GM11168 (cell line): ENCODE results near the gene CLDN10.

Source experiments
- in situ Hi-C: fragments of 300-500 bp; cut with MboI; formaldehyde crosslinking; loops from one replicate; pipeline ENCODE4 v1.12.0; 2022; ENCODE audit warnings: low sequenced_read_pairs; ENCODE audit not compliant: unreplicated experiment

Gene CLDN10

DNA sequence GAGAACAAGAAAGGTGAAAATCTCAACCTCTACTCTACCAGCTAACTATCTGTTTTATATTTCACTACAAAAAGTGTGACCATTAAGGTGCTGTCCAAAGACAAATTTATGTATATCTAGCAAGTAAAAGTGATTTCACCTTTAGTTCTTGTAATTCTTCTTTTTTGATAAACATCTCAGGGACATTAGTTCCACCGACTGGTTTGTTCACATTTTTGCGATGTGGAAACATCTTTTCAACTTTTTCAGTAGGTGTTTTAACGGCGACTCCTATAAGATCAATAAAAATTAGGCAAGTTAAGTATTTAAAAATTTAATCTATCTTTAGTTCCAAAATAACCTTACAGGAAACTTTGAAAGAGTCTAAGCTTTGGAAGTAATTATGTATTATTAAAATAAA is 33.3 kb downstream of the CLDN10 start:
- in situ Hi-C loops, result no loop called here

DNA sequence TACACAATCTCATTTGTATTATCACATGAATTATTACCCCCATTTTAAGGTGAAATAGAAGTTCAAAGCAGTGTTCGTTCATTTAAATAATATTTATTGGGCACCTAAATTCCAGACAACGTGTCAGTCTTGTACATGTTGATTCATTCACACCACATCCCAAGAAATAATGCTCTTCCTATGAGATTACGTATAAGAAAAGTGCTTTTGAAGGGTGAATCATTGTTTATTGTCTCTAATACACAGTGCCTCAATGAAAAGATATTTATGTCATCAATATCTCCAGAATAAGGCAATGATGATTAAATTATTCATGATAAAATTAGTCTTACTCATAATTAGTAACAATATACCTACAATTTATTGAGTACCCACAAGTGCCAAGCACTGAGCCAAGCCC is 35.6 kb downstream of the CLDN10 start:
- in situ Hi-C loops, result no loop called here

DNA sequence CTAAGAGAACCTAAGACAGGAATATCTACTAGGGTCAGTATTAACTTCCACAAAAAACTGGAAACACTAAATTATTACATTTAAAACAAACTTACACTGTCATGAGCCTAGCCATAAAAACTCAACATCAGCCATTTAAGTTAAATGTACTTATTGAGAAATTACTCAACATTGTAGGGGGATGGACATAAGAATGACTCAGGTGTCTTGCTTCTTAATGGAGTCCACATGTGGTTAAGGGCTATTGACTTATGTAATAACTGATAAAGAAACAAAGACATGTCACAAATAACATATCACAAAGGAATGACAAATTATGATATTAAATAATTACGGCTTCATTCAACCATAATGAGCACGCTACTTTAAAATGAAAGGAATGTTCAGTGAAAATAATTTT is 36.2 kb downstream of the CLDN10 start:
- in situ Hi-C loops, result no loop called here

DNA sequence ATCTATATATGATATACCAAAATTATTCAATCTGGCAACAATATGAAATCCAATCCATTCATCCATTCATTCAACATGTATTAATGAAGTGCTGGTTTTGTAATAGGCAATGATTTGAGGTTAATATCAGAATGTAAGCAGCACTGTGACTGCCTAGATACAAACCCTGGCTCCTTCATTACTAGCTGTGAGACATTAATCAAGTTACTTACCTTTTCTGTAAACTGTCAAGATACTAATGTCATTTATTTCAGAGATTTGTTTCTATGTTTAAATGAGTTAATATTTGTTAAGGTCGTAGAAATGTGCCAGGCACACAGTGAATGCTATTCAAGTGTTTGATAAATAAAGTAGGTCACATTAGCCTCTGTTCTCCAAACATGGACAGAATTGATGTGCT is 40.9 kb downstream of the CLDN10 start:
- in situ Hi-C loops, result no loop called here

DNA sequence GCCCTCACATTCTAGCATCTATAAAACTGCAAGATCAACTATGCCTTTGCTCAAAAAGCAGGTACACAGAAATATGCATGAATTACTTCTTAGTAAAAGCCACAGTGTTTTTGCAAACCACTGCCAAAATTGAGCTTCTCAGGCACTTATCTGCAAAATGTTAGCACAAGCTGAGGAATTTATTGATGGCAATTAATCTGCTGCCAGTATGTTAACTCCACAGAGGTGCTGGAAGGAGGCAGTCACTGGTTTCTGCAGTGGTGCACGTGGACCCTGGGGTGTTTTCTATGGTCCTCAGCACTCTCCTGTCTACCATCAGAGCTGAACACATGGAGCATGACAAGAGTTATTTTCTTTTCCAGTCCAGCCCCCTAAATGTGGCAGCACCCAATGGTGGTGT is 44.2 kb downstream of the CLDN10 start:
- in situ Hi-C loops, result no loop called here

DNA sequence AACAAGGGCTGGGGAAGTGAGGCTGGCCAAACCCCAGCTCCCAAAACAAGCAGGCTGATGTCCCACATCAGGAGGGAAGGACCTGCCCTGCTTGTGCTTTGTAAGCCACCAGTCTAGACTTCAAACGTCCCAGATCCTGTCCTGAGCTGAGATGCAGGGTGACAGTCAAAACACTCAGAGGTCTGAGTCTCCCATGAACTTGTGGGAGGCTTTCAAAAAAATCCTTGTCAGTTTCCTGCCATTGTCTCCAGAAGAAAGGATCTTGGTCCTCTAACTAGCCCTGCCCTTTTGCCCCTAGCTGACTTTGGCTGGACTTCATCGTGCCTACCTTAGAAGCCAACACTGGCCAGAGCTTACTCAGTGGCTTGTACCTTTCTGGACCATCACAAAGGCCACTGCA is 48.7 kb downstream of the CLDN10 start:
- in situ Hi-C loops, result loop anchor here (25.0 kb wide), 1 partner anchor 211 kb away; no protein-coding TSS in a partner anchor

DNA sequence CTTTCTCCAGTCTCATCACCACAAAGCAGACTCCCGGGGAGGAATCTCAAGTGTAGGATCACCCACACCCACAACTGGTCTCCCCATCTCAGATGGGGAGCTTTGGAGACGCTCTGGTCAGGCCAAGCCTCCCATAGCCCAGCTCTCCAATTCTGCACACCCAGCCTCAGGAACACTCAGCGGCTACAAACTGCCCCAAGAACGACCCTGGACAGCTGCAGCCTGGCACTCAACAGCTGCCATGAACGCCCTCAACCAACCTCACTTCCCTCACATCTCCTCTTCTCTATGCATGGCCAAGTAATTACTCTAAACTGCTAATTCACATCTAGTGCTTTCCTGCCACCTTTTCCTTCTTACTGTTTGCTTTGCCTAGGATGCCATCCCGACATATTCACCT is 49.4 kb downstream of the CLDN10 start:
- in situ Hi-C loops, result loop anchor here (25.0 kb wide), 1 partner anchor 210 kb away; no protein-coding TSS in a partner anchor

DNA sequence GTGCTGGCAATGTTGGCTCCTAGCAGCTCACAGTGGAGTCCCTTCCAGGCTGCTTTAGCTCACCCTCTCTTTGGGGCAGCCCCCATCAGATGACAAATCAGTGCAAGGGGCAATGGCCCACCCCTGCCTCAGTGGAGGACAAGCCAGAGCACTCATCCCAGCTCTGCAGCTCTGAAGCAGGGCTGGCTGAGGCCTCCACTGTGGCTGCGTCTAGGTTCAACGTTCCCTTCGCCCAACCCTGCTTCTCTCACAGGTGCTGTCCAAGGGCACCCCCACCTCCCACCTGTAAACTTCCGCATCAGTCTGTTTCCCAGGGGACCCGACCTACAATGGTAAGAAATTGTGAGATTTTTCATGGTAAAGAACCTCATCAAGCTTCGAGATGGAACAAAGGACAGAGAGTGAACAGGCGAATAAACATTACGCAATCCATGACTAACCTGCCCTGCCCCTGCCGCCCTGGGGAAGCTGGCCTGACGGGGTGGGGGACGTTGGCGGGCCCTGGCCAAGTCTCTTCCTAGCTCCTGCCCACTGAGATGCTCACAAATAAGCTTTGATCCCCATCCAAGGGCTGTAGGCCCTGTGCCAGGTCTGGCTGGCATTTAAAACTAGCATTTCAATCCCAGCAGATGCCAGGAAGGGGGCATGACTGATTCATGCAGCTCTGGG is 51.5 kb downstream of the CLDN10 start:
- in situ Hi-C loops, result loop anchor here (25.0 kb wide), 1 partner anchor 208 kb away; no protein-coding TSS in a partner anchor

DNA sequence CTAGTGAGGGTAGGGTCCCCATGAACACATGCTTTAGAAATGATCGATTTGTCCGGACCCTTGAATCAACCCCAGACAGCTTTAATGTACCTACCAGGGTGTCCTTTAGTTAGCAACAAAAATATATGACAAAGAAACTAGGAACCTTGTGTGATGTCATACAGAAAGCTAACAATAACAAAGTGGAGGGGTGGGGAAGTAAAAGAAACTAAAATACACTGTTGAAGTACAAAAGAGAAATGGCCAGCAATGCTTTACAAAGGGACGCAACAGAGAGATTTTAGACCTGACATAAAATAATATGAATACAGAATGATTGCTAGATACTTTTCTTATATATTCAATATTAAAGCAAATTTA is 52.0 kb downstream of the CLDN10 start:
- in situ Hi-C loops, result loop anchor here (25.0 kb wide), 1 partner anchor 208 kb away; no protein-coding TSS in a partner anchor

DNA sequence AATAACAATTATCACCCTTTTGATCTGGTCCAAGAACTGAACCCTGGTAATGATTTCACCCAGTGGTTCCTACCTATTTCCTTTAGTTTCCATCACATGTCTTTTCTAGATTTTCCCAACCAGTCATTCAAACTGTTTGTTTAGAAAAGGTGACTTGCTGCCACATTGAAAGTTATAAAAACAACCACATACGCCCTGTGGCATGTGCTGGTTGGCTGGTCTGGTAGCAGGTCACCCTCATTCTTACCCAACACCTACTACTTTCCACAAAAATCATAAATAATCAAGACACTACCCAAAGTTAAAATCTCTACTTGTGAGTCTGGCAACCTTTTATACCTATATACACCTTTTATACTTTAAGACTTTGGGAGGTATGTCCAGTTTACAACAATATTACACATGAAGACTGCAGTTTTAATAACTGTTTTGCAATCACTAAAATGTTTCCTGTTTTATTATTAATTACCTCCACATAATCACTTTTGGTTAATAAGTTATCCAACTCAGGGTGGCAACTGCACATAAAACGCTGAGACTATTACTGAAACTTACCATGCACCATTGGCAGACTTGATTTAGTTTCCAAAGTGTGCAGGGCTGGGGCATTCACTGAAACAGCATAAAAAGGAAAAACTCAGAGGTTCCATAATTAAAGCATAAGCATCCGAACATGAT is 53.1 kb downstream of the CLDN10 start:
- in situ Hi-C loops, result loop anchor here (25.0 kb wide), 1 partner anchor 207 kb away; no protein-coding TSS in a partner anchor

DNA sequence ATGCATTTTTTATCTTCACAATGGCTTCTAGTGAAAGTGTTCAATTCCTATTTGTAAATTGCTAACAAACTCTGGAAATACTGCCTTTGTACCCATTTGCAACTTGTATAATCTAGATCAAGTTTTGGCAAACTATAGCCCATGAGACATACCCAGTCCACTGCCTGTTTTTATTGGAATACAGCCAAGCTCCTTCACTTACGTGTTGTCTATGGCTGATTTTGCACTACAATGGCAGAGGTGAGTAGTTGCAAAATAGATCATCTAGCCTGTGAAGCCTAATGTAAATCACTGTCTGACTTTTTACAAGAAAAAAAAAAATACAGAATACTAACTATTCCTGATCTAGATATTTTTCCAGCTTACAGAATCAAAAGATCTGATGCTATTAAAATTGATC is 54.8 kb downstream of the CLDN10 start:
- in situ Hi-C loops, result loop anchor here (25.0 kb wide), 1 partner anchor 205 kb away; no protein-coding TSS in a partner anchor

DNA sequence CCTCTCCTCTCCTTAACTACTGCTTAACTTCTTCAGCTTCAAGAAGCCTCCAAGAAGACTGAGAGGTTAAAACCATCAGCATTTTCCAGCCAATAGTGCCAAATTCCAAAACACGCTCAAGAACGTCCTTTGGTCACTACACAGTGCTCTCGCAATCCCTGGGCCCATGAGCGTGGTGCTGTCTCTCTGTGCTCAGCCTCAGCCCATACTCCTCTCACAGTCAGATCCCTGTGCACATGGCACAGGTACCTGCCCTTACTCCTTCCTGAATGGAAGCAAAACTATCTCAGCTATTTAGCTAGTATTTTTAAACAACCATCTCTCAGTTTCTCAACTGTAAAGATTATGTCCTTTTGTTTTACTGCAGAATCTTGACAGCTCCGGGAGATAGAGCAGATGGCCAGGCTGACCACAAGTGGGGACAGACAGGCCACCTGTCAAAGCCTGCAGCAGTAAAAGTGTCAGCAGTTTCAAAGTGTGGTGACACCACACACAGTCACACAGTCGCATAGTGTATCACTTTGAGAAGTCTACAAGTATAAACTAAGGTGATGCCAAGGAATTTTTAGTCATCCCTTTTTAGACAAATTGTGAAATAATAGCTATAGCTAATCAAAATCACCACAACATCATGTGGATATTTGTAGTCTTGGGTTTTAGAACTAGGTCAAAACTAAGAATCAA is 56.3 kb downstream of the CLDN10 start:
- in situ Hi-C loops, result loop anchor here (25.0 kb wide), 1 partner anchor 204 kb away; no protein-coding TSS in a partner anchor

DNA sequence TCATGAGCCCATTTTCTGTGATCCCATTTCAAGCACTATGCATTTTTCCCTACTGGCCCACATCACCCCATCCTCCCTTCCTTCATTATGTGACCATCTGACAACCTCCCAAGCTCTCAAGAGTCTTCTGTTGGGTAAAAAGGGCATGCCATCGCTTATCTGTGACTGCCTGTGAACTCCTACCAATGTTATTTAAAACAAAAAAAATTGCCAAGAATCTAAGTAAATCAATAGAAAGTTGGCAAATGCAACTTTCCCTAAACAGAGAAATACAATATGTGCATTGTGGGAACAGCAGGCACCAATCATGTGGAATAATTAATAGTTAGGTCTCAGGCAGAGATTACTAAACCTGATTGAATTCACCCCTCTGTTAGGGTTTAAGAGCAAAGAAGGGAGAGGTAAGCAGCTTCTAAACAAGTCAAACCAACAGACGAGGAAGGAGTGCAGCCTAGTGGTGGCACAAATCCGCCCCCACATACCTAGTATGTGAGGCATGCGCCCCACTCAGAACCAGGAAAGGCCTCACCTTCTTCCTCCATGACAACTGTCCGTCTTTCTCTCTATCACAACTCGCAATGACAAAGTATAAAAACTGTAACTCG is 62.2 kb downstream of the CLDN10 start:
- in situ Hi-C loops, result loop anchor here (25.0 kb wide), 1 partner anchor 198 kb away; no protein-coding TSS in a partner anchor

DNA sequence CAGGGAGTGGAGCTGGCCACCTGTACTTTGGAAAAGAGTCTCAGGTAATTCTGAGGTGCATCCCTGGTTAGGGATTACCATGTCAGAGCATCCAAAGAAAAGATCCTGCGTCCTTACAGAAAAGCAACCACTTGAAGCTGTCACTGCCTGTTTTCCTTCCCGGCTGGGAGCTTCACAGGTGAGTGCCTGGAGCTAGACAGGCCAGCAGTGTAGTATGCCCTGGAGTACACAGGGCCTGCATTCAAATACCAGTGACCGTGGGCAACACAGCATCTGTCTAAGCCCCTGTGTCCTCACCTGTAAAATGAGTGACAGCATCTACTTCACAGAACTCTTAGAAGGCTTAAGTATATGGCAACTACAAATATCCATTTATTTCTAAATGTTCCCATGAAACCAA is 63.0 kb downstream of the CLDN10 start:
- in situ Hi-C loops, result loop anchor here (25.0 kb wide), 1 partner anchor 197 kb away; no protein-coding TSS in a partner anchor

DNA sequence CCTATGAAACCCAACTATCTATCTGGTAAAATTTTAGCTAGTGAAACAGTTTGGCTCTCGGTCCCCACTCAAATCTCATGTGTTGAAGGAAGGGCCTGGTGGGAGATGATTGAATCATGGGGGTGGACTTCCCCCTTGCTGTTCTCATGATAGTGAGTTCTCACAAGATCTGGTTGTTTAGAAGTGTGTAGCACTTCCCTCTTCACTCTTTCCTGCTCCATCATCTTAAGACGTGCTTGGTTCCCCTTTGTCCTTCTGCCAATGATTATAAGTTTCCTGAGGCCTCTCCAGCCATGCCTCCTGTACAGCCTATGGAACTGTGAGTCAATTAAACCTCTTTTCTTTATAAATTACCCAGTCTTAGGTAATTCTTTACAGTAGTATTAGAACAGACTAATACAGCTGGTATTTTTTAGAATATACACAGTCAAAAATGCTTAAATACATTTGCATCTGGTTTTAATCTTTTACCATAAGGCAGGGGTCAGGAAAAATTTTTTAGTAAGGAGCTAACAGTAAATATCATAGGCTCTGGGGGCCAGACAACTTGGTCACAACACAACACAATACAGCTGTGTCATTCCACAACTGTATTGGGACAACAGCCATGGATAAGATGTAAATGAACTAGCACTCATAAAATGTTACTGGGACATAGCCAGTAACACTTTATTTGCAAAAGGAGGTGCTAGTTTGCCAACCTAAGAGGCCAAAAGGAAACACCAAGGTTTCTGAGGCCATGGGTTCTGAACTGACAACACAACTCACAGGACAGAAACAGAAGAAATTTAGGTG is 67.7 kb downstream of the CLDN10 start:
- in situ Hi-C loops, result loop anchor here (25.0 kb wide), 1 partner anchor 192 kb away; no protein-coding TSS in a partner anchor

DNA sequence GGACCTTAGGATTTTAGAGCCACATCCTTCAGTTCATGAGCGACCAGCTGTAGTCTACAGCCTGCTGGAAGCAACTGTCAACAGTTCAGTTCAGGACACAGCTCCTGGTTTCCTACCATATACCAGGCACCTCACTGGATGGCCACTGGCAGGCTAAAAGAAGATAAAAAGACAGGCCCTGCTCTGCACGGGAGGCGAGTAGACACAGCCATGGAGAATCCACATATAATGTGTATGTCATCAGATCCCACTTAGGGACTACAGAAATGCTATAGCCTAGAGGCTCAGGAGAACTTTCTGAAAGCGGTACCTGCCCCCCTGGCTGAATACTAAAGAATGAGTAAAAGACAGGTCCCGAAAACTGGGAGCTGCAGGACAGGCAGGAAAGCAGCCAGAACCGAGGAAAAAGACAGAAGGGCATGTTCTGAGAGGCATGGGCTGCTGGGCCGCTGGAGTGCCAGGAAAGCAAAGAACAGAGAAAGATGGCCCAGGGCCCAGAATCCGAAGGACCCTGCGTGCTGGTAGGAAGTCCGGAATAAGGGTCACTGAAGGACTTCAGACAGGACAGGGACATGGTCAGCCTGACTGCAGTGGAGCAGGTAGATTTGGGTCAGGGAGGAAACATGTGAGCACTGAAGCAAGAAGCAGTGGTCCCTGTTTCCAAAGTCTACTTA is 68.4 kb downstream of the CLDN10 start:
- in situ Hi-C loops, result loop anchor here (25.0 kb wide), 1 partner anchor 191 kb away; no protein-coding TSS in a partner anchor

DNA sequence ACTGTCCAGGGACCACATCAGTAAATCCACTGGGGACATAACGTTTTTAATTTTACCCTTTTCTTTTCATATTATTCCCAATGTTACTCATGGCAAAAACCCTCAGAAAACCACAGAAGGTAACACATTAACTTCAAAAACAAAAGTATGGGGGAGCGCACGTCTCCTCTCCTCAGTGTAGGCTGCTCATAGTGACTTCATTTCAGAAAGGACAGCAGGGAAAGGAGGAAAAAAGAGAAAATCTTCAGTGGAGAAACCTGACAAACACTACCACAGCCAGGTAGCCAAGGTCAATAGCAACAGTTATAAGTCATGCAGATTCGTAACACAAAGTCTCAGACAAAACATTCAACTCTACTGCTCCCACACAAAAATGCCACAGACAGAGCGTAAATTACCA is 70.6 kb downstream of the CLDN10 start:
- in situ Hi-C loops, result loop anchor here (25.0 kb wide), 1 partner anchor 189 kb away; no protein-coding TSS in a partner anchor

DNA sequence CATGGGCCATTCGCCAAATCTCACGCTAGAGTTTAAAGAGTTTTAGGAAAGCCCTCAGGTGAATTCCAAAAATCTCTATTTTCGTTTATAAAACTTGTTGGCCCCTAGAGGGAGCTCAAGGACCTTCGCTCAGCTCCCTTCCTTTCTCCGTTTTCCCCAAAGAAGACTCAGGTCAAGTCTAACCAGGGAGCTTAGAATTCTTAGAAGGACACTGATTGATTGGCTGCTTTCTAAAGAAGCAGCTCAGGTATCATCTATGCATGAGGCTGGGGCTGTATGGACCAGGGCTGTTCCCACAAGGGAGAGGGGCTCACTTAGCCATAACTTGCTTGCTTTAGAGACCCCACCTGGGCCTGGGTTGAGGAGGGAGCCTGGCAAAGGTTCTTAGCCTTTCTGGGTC is 71.5 kb downstream of the CLDN10 start:
- in situ Hi-C loops, result loop anchor here (25.0 kb wide), 1 partner anchor 188 kb away; no protein-coding TSS in a partner anchor

DNA sequence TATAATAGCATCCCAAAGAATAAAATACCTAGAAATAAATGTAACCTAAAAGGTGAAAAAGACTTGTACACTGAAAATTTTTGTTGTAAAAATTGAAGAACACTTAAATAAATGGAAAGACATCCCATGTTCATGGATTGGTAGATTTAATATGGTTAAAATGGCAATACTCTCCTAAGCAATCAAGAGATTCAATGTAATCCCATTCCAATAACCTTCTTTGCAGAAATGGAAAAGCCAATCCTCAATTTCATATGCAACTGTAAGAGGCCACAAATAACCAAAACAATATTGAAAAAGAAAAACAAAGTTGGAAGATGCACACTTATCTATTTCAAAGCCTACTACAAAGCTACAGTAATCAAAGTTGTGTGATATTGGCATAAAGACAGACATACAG is 74.2 kb downstream of the CLDN10 start:
- in situ Hi-C loops, result no loop called here
